ENCODE data around the gene PHACTR2. TPM values are rescaled to one million over a fixed set of nuclear protein-coding genes. Genes with fewer than 3 reads are reported as not detected.
"Not testable (repeated sequence)": the region's sequence is repeated elsewhere in the genome, so short reads cannot be mapped to it uniquely, and the experiment has no call there.

Gene PHACTR2
- total and polyA plus RNA-seq, 4 donors, result 11.0 to 119 (median 43.8) TPM

GRCh38 chr6:143647191-143647590, 30.6 kb upstream of the PHACTR2 start:
- WGBS, 2 donors, result 81 to 89% methylated on average over 3 of the region's 3 CpGs
- H3K4me1 ChIP-seq (ENCODE audit: control insufficient read depth in 5 of 5, insufficient read depth in 5 of 5, low read length in 5 of 5), result no peaks in the 10 kb centered on the region
- no peaks in the 10 kb centered on the region for H3K36me3 ChIP-seq (ENCODE audit: control insufficient read depth in 4 of 4, insufficient read depth in 4 of 4, low read length in 4 of 4)
- no peaks in the 10 kb centered on the region for H3K9me3 ChIP-seq (ENCODE audit: control insufficient read depth in 4 of 4, insufficient read depth in 3 of 4, low read length in 3 of 4)
- no peak overlapping the region for H3K4me3 ChIP-seq
- ATAC-seq (ENCODE audit: insufficient read depth, low FRiP score) (no peak), DNase-seq (no peak)
- no peak for TF ChIP-seq CTCF (IDR thresholded peaks at IDR 0.05; ENCODE audit: control extremely low read depth, extremely low read depth)
- H3K27me3 ChIP-seq (ENCODE audit: control insufficient read depth in 3 of 3, insufficient read depth in 3 of 3, low read length in 2 of 3), result no peaks in the 10 kb centered on the region
- no peak overlapping the region for H3K27ac ChIP-seq (ENCODE audit: low read depth in 1 of 2, low read length in 1 of 2)
- no peak overlapping the region for H3K9ac ChIP-seq (ENCODE audit: insufficient read depth in 1 of 2, low read length in 2 of 2)

GRCh38 chr6:143647732-143648131, 30.0 kb upstream of the PHACTR2 start:
- Histone ChIP-seq H3K4me1 (ENCODE audit: control insufficient read depth in 5 of 5, insufficient read depth in 5 of 5, low read length in 5 of 5) (no peaks in the 10 kb centered on the region), H3K9ac (ENCODE audit: insufficient read depth in 1 of 2, low read length in 2 of 2) (no peak overlapping the region), H3K27ac (ENCODE audit: low read depth in 1 of 2, low read length in 1 of 2) (no peak overlapping the region), H3K36me3 (ENCODE audit: control insufficient read depth in 4 of 4, insufficient read depth in 4 of 4, low read length in 4 of 4) (no peaks in the 10 kb centered on the region), H3K4me3 (no peak overlapping the region), H3K27me3 (ENCODE audit: control insufficient read depth in 3 of 3, insufficient read depth in 3 of 3, low read length in 2 of 3) (no peaks in the 10 kb centered on the region), H3K9me3 (ENCODE audit: control insufficient read depth in 4 of 4, insufficient read depth in 3 of 4, low read length in 3 of 4) (no peaks in the 10 kb centered on the region)
- TF ChIP-seq CTCF (IDR thresholded peaks at IDR 0.05; ENCODE audit: control extremely low read depth, extremely low read depth), result no peak
- 35 to 73% methylated on average over 6 of the region's 6 CpGs for WGBS, 2 donors
- ATAC-seq (ENCODE audit: insufficient read depth, low FRiP score), result no peak
- DNase-seq, result no peak

GRCh38 chr6:143649319-143649718, 28.4 kb upstream of the PHACTR2 start:
- DNase-seq; H3K27ac ChIP-seq (ENCODE audit: low read depth in 1 of 2, low read length in 1 of 2); H3K9ac ChIP-seq (ENCODE audit: insufficient read depth in 1 of 2, low read length in 2 of 2); H3K9me3 ChIP-seq (ENCODE audit: control insufficient read depth in 4 of 4, insufficient read depth in 3 of 4, low read length in 3 of 4); ATAC-seq (ENCODE audit: insufficient read depth, low FRiP score); H3K4me3 ChIP-seq; H3K27me3 ChIP-seq (ENCODE audit: control insufficient read depth in 3 of 3, insufficient read depth in 3 of 3, low read length in 2 of 3); H3K4me1 ChIP-seq (ENCODE audit: control insufficient read depth in 5 of 5, insufficient read depth in 5 of 5, low read length in 5 of 5); H3K36me3 ChIP-seq (ENCODE audit: control insufficient read depth in 4 of 4, insufficient read depth in 4 of 4, low read length in 4 of 4): not testable (repeated sequence)
- 98 to 99% methylated on average over 1 of the region's 1 CpG for WGBS, 2 donors

GRCh38 chr6:143651328-143651727, 26.4 kb upstream of the PHACTR2 start:
- H3K9me3 ChIP-seq (ENCODE audit: control insufficient read depth in 4 of 4, insufficient read depth in 3 of 4, low read length in 3 of 4); H3K9ac ChIP-seq (ENCODE audit: insufficient read depth in 1 of 2, low read length in 2 of 2); H3K4me1 ChIP-seq (ENCODE audit: control insufficient read depth in 5 of 5, insufficient read depth in 5 of 5, low read length in 5 of 5); H3K4me3 ChIP-seq; H3K27me3 ChIP-seq (ENCODE audit: control insufficient read depth in 3 of 3, insufficient read depth in 3 of 3, low read length in 2 of 3); H3K36me3 ChIP-seq (ENCODE audit: control insufficient read depth in 4 of 4, insufficient read depth in 4 of 4, low read length in 4 of 4); ATAC-seq (ENCODE audit: insufficient read depth, low FRiP score); H3K27ac ChIP-seq (ENCODE audit: low read depth in 1 of 2, low read length in 1 of 2); DNase-seq: not testable (repeated sequence)
- WGBS, 2 donors, result 97 to 98% methylated on average over 4 of the region's 4 CpGs
